ENCODE data around the gene DENND1A.

DENND1A gene

DNA sequence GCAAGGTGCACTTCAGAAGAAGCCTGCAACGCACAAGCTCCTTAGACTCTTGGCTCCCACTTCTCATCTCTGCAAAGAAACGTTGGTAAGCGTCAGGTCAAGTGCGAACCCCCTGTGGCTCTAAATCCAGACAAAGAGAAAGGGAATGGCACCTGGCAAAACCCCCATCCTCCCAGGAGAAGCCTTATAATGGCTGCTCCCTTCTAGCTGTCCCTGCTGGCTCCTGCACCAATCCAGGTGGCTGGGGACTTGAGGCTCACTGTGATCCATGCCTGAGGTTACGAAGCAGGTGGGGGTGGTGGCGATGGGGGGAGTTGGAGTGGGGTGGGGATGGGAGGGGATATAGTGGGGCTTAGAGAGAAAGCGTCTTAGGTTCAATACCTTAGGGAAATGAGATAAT, 272.8 kb downstream of the DENND1A start:
- no peak overlapping the region for H3K4ac ChIP-seq (ENCODE audit: low read depth in 1 of 2, low read length in 2 of 2)
- no peak overlapping the region for H2BK5ac ChIP-seq (ENCODE audit: low read depth, low read length, poor library complexity, severe bottlenecking)
- H2AFZ ChIP-seq (ENCODE audit: low read depth, low read length): no peak overlapping the region
- peaks cover 0 to 7% of the 10 kb centered on the region in 2 experiments for H3K36me3 ChIP-seq (ENCODE audit: control insufficient read depth in 1 of 2, insufficient read depth in 2 of 2, low read depth in 1 of 2, low read length in 2 of 2)
- H3K79me1 ChIP-seq (replicated peaks; ENCODE audit: low read length, poor library complexity, severe bottlenecking): no peaks in the 10 kb centered on the region
- no peak for DNase-seq
- H3K4me2 ChIP-seq (ENCODE audit: low read length, poor library complexity, severe bottlenecking): no peak overlapping the region
- no peak overlapping the region for H2AK5ac ChIP-seq (ENCODE audit: low read length, severe bottlenecking)
- H2BK15ac ChIP-seq (ENCODE audit: low read depth, poor library complexity, severe bottlenecking): no peak overlapping the region
- no peaks in the 10 kb centered on the region for H3K4me1 ChIP-seq (ENCODE audit: control insufficient read depth, insufficient read depth, low read depth, low read length)
- H3K14ac ChIP-seq (ENCODE audit: low read length in 2 of 2): no peak overlapping the region
- no peak overlapping the region for H3K9ac ChIP-seq (ENCODE audit: low read length)
- no peak overlapping the region for H3K18ac ChIP-seq (ENCODE audit: low read depth in 1 of 2, low read length in 2 of 2)
- H4K91ac ChIP-seq (ENCODE audit: low read length): no peak overlapping the region
- no peak overlapping the region for H4K8ac ChIP-seq (ENCODE audit: low read length)
- H3K4me3 ChIP-seq (ENCODE audit: insufficient read depth in 1 of 2, low read depth in 1 of 2, low read length in 2 of 2): no peak overlapping the region
- peaks cover 5% of the 10 kb centered on the region for H3K9me3 ChIP-seq (ENCODE audit: control insufficient read depth, low read length)
- 73% methylated on average over 6 of the region's 7 CpGs for WGBS
- no peak overlapping the region for H2BK120ac ChIP-seq (ENCODE audit: low read depth, low read length)
- no peak overlapping the region for H3K23ac ChIP-seq (ENCODE audit: low read length in 2 of 2)
- no peak overlapping the region for H2BK12ac ChIP-seq (ENCODE audit: low read length in 2 of 2)
- H3K27ac ChIP-seq (ENCODE audit: low read length, poor library complexity, severe bottlenecking): no peak overlapping the region
- H3K27me3 ChIP-seq (ENCODE audit: control insufficient read depth in 1 of 2, insufficient read depth in 1 of 2, low read length in 2 of 2): no peaks in the 10 kb centered on the region

- H3K18ac ChIP-seq (ENCODE audit: low read depth in 1 of 2, low read length in 2 of 2): no peak overlapping the region
- H3K36me3 ChIP-seq (ENCODE audit: control insufficient read depth in 1 of 2, insufficient read depth in 2 of 2, low read depth in 1 of 2, low read length in 2 of 2): peaks cover 0 to 1% of the 10 kb centered on the region in 2 experiments
- H2AK5ac ChIP-seq (ENCODE audit: low read length, severe bottlenecking): no peak overlapping the region
- H2BK5ac ChIP-seq (ENCODE audit: low read depth, low read length, poor library complexity, severe bottlenecking): no peak overlapping the region
- H2AFZ ChIP-seq (ENCODE audit: low read depth, low read length): no peak overlapping the region
- no CpG with 5 or more reads among the region's 1 CpG for WGBS
- H3K4ac ChIP-seq (ENCODE audit: low read depth in 1 of 2, low read length in 2 of 2): no peak overlapping the region
- H3K27ac ChIP-seq (ENCODE audit: low read length, poor library complexity, severe bottlenecking): no peak overlapping the region
- no peak overlapping the region for H2BK12ac ChIP-seq (ENCODE audit: low read length in 2 of 2)
- no peak overlapping the region for H3K9ac ChIP-seq (ENCODE audit: low read length)
- H3K4me3 ChIP-seq (ENCODE audit: insufficient read depth in 1 of 2, low read depth in 1 of 2, low read length in 2 of 2): no peak overlapping the region
- no peaks in the 10 kb centered on the region for H3K4me1 ChIP-seq (ENCODE audit: control insufficient read depth, insufficient read depth, low read depth, low read length)
- H3K9me3 ChIP-seq (ENCODE audit: control insufficient read depth, low read length): no peaks in the 10 kb centered on the region
- H3K79me1 ChIP-seq (replicated peaks; ENCODE audit: low read length, poor library complexity, severe bottlenecking): no peaks in the 10 kb centered on the region
- H2BK15ac ChIP-seq (ENCODE audit: low read depth, poor library complexity, severe bottlenecking): no peak overlapping the region
- H4K91ac ChIP-seq (ENCODE audit: low read length): no peak overlapping the region
- H2BK120ac ChIP-seq (ENCODE audit: low read depth, low read length): no peak overlapping the region
- H3K4me2 ChIP-seq (ENCODE audit: low read length, poor library complexity, severe bottlenecking): no peak overlapping the region
- H3K23ac ChIP-seq (ENCODE audit: low read length in 2 of 2): no peak overlapping the region
- DNase-seq: no peak
- no peaks in the 10 kb centered on the region for H3K27me3 ChIP-seq (ENCODE audit: control insufficient read depth in 1 of 2, insufficient read depth in 1 of 2, low read length in 2 of 2)
- H4K8ac ChIP-seq (ENCODE audit: low read length): no peak overlapping the region
- no peak overlapping the region for H3K14ac ChIP-seq (ENCODE audit: low read length in 2 of 2)
Observed at GRCh38 chr9:123656565-123656964, 273.4 kb downstream of the DENND1A start.

- no peak overlapping the region for H3K27ac ChIP-seq (ENCODE audit: low read length, poor library complexity, severe bottlenecking)
- H3K4me2 ChIP-seq (ENCODE audit: low read length, poor library complexity, severe bottlenecking): no peak overlapping the region
- no peak overlapping the region for H4K91ac ChIP-seq (ENCODE audit: low read length)
- H3K27me3 ChIP-seq (ENCODE audit: control insufficient read depth in 1 of 2, insufficient read depth in 1 of 2, low read length in 2 of 2): no peaks in the 10 kb centered on the region
- WGBS: 67% methylated on average over 9 of the region's 9 CpGs
- H3K4ac ChIP-seq (ENCODE audit: low read depth in 1 of 2, low read length in 2 of 2): no peak overlapping the region
- no peak overlapping the region for H2BK15ac ChIP-seq (ENCODE audit: low read depth, poor library complexity, severe bottlenecking)
- H3K14ac ChIP-seq (ENCODE audit: low read length in 2 of 2): no peak overlapping the region
- no peak overlapping the region for H3K23ac ChIP-seq (ENCODE audit: low read length in 2 of 2)
- H2BK12ac ChIP-seq (ENCODE audit: low read length in 2 of 2): no peak overlapping the region
- no peak overlapping the region for H3K4me3 ChIP-seq (ENCODE audit: insufficient read depth in 1 of 2, low read depth in 1 of 2, low read length in 2 of 2)
- H2BK5ac ChIP-seq (ENCODE audit: low read depth, low read length, poor library complexity, severe bottlenecking): no peak overlapping the region
- no peaks in the 10 kb centered on the region for H3K9me3 ChIP-seq (ENCODE audit: control insufficient read depth, low read length)
- no peak overlapping the region for H3K9ac ChIP-seq (ENCODE audit: low read length)
- H4K8ac ChIP-seq (ENCODE audit: low read length): no peak overlapping the region
- H3K18ac ChIP-seq (ENCODE audit: low read depth in 1 of 2, low read length in 2 of 2): no peak overlapping the region
- no peak overlapping the region for H2BK120ac ChIP-seq (ENCODE audit: low read depth, low read length)
- peaks cover 0 to 4% of the 10 kb centered on the region in 2 experiments for H3K36me3 ChIP-seq (ENCODE audit: control insufficient read depth in 1 of 2, insufficient read depth in 2 of 2, low read depth in 1 of 2, low read length in 2 of 2)
- H2AFZ ChIP-seq (ENCODE audit: low read depth, low read length): no peak overlapping the region
- no peak overlapping the region for H2AK5ac ChIP-seq (ENCODE audit: low read length, severe bottlenecking)
- no peak for DNase-seq
- no peaks in the 10 kb centered on the region for H3K4me1 ChIP-seq (ENCODE audit: control insufficient read depth, insufficient read depth, low read depth, low read length)
- H3K79me1 ChIP-seq (replicated peaks; ENCODE audit: low read length, poor library complexity, severe bottlenecking): no peaks in the 10 kb centered on the region
Observed at GRCh38 chr9:123655681-123656423, 274.1 kb downstream of the DENND1A start.

DNA sequence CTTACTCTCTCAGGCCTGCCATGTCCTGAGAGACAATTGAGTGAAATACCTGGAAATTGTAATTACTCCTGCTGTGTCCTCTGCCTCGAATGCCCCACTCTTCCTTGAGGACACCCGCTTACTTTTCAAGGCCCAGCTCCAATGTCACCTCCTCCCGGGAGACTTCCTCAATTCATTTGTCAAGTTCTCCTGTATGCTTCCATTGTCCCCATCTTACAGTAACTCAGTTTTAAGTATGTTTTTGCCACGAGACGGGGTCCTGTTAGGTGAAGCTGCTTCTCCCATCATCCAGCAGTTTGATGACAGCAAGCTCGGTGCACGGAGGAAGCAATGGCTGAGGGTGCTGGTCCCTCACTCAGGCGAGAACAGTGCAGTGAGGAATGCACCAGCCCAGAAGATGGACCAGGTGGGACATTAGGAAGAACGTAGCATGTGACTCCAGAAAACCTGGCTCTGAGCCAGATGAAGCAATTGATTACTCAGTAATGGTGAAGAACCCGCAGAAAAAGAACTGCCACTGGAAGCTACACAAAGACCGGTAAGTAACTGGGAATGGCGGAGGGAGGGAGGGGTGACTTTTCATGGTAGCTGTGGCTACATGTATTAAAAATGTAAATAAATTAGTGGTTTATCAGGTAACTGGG, 274.8 kb downstream of the DENND1A start:
- Histone ChIP-seq H3K36me3 (ENCODE audit: control insufficient read depth in 1 of 2, insufficient read depth in 2 of 2, low read depth in 1 of 2, low read length in 2 of 2) (peaks cover 0 to 4% of the 10 kb centered on the region in 2 experiments), H3K4ac (ENCODE audit: low read depth in 1 of 2, low read length in 2 of 2) (no peak overlapping the region), H3K14ac (ENCODE audit: low read length in 2 of 2) (no peak overlapping the region), H2BK120ac (ENCODE audit: low read depth, low read length) (no peak overlapping the region), H2BK15ac (ENCODE audit: low read depth, poor library complexity, severe bottlenecking) (no peak overlapping the region), H2AFZ (ENCODE audit: low read depth, low read length) (no peak overlapping the region), H3K27me3 (ENCODE audit: control insufficient read depth in 1 of 2, insufficient read depth in 1 of 2, low read length in 2 of 2) (no peaks in the 10 kb centered on the region), H4K8ac (ENCODE audit: low read length) (no peak overlapping the region), H3K18ac (ENCODE audit: low read depth in 1 of 2, low read length in 2 of 2) (no peak overlapping the region), H3K4me1 (ENCODE audit: control insufficient read depth, insufficient read depth, low read depth, low read length) (no peaks in the 10 kb centered on the region), H3K4me2 (ENCODE audit: low read length, poor library complexity, severe bottlenecking) (no peak overlapping the region), H3K9me3 (ENCODE audit: control insufficient read depth, low read length) (no peaks in the 10 kb centered on the region), H2BK5ac (ENCODE audit: low read depth, low read length, poor library complexity, severe bottlenecking) (no peak overlapping the region), H3K23ac (ENCODE audit: low read length in 2 of 2) (no peak overlapping the region), H2BK12ac (ENCODE audit: low read length in 2 of 2) (no peak overlapping the region), H3K79me1 (replicated peaks; ENCODE audit: low read length, poor library complexity, severe bottlenecking) (no peaks in the 10 kb centered on the region), H2AK5ac (ENCODE audit: low read length, severe bottlenecking) (no peak overlapping the region), H3K9ac (ENCODE audit: low read length) (no peak overlapping the region), H3K27ac (ENCODE audit: low read length, poor library complexity, severe bottlenecking) (no peak overlapping the region), H4K91ac (ENCODE audit: low read length) (no peak overlapping the region), H3K4me3 (ENCODE audit: insufficient read depth in 1 of 2, low read depth in 1 of 2, low read length in 2 of 2) (no peak overlapping the region)
- DNase-seq: no peak
- WGBS: 94% methylated on average over 12 of the region's 12 CpGs
